Measurements from ENCODE around the gene RIPOR2.

The RIPOR2 gene

GRCh38 chr6:24910331-24910960 is 25.3 kb downstream of the RIPOR2 start:
- peak overlapping the region; percentile 54 for H3K9ac ChIP-seq (ENCODE audit: low read depth, low read length)
- peaks cover 35% of the 10 kb centered on the region for H3K4me1 ChIP-seq (ENCODE audit: control insufficient read depth, insufficient read depth, low read length)
- peak overlapping the region; percentile 66 for H3K4me3 ChIP-seq (ENCODE audit: low read length)
- H3K9me3 ChIP-seq (replicated peaks; ENCODE audit: low read length) = no peaks in the 10 kb centered on the region
- H3K36me3 ChIP-seq (ENCODE audit: insufficient read depth, low read length) = no peaks in the 10 kb centered on the region
- peaks cover 62% of the 10 kb centered on the region for H3K27me3 ChIP-seq (ENCODE audit: control insufficient read depth, insufficient read depth, low read length)
- H3K4me2 ChIP-seq (ENCODE audit: low read length) = peak overlapping the region; percentile 82

- Histone ChIP-seq H3K27me3 (ENCODE audit: control insufficient read depth, insufficient read depth, low read length) (peaks cover 63% of the 10 kb centered on the region), H3K4me3 (ENCODE audit: low read length) (peak overlapping the region; percentile 66), H3K36me3 (ENCODE audit: insufficient read depth, low read length) (no peaks in the 10 kb centered on the region), H3K4me1 (ENCODE audit: control insufficient read depth, insufficient read depth, low read length) (peaks cover 35% of the 10 kb centered on the region), H3K9ac (ENCODE audit: low read depth, low read length) (peak overlapping the region; percentile 54), H3K9me3 (replicated peaks; ENCODE audit: low read length) (no peaks in the 10 kb centered on the region), H3K4me2 (ENCODE audit: low read length) (peak overlapping the region; percentile 82)
Measured at GRCh38 chr6:24909241-24910216, 26.2 kb downstream of the RIPOR2 start.

- Histone ChIP-seq H3K4me1 (ENCODE audit: control insufficient read depth, insufficient read depth, low read length) (peaks cover 35% of the 10 kb centered on the region), H3K9me3 (replicated peaks; ENCODE audit: low read length) (no peaks in the 10 kb centered on the region), H3K9ac (ENCODE audit: low read depth, low read length) (no peak overlapping the region), H3K27me3 (ENCODE audit: control insufficient read depth, insufficient read depth, low read length) (peaks cover 68% of the 10 kb centered on the region), H3K36me3 (ENCODE audit: insufficient read depth, low read length) (no peaks in the 10 kb centered on the region), H3K4me3 (ENCODE audit: low read length) (no peak overlapping the region), H3K4me2 (ENCODE audit: low read length) (peak overlapping the region; percentile 82)
Measured at GRCh38 chr6:24908650-24909035, 27.1 kb downstream of the RIPOR2 start.

GRCh38 chr6:24907919-24908649 is 27.7 kb downstream of the RIPOR2 start:
- Histone ChIP-seq H3K4me3 (ENCODE audit: low read length) (no peak overlapping the region), H3K36me3 (ENCODE audit: insufficient read depth, low read length) (no peaks in the 10 kb centered on the region), H3K4me2 (ENCODE audit: low read length) (peak overlapping the region; percentile 82), H3K4me1 (ENCODE audit: control insufficient read depth, insufficient read depth, low read length) (peaks cover 40% of the 10 kb centered on the region), H3K27me3 (ENCODE audit: control insufficient read depth, insufficient read depth, low read length) (peaks cover 62% of the 10 kb centered on the region), H3K9me3 (replicated peaks; ENCODE audit: low read length) (no peaks in the 10 kb centered on the region), H3K9ac (ENCODE audit: low read depth, low read length) (no peak overlapping the region)

- Histone ChIP-seq H3K4me2 (ENCODE audit: low read length) (no peak overlapping the region), H3K36me3 (ENCODE audit: insufficient read depth, low read length) (no peaks in the 10 kb centered on the region), H3K4me1 (ENCODE audit: control insufficient read depth, insufficient read depth, low read length) (peaks cover 43% of the 10 kb centered on the region), H3K27me3 (ENCODE audit: control insufficient read depth, insufficient read depth, low read length) (peaks cover 44% of the 10 kb centered on the region), H3K4me3 (ENCODE audit: low read length) (no peak overlapping the region), H3K9me3 (replicated peaks; ENCODE audit: low read length) (no peaks in the 10 kb centered on the region), H3K9ac (ENCODE audit: low read depth, low read length) (no peak overlapping the region)
Measured at GRCh38 chr6:24906314-24906713, 29.4 kb downstream of the RIPOR2 start.

GRCh38 chr6:24905483-24905882 is 30.3 kb downstream of the RIPOR2 start:
- H3K9ac ChIP-seq (ENCODE audit: low read depth, low read length) = no peak overlapping the region

GRCh38 chr6:24903681-24904080 is 32.1 kb downstream of the RIPOR2 start:
- Histone ChIP-seq H3K36me3 (ENCODE audit: insufficient read depth, low read length) (no peaks in the 10 kb centered on the region), H3K4me1 (ENCODE audit: control insufficient read depth, insufficient read depth, low read length) (peaks cover 23% of the 10 kb centered on the region), H3K9ac (ENCODE audit: low read depth, low read length) (no peak overlapping the region), H3K4me2 (ENCODE audit: low read length) (no peak overlapping the region), H3K9me3 (replicated peaks; ENCODE audit: low read length) (no peaks in the 10 kb centered on the region), H3K4me3 (ENCODE audit: low read length) (no peak overlapping the region), H3K27me3 (ENCODE audit: control insufficient read depth, insufficient read depth, low read length) (peaks cover 27% of the 10 kb centered on the region)

More at GRCh38 chr6:24905483-24905882, 30.3 kb downstream of the RIPOR2 start:
- H3K4me2 ChIP-seq (ENCODE audit: low read length) = no peak overlapping the region
- peaks cover 41% of the 10 kb centered on the region for H3K4me1 ChIP-seq (ENCODE audit: control insufficient read depth, insufficient read depth, low read length)
- H3K4me3 ChIP-seq (ENCODE audit: low read length) = no peak overlapping the region
- no peaks in the 10 kb centered on the region for H3K9me3 ChIP-seq (replicated peaks; ENCODE audit: low read length)
- no peaks in the 10 kb centered on the region for H3K36me3 ChIP-seq (ENCODE audit: insufficient read depth, low read length)
- H3K27me3 ChIP-seq (ENCODE audit: control insufficient read depth, insufficient read depth, low read length) = peaks cover 38% of the 10 kb centered on the region

GRCh38 chr6:24902782-24903181 is 33.0 kb downstream of the RIPOR2 start:
- Histone ChIP-seq H3K4me1 (ENCODE audit: control insufficient read depth, insufficient read depth, low read length) (peaks cover 18% of the 10 kb centered on the region), H3K4me2 (ENCODE audit: low read length) (peak overlapping the region; percentile 60), H3K27me3 (ENCODE audit: control insufficient read depth, insufficient read depth, low read length) (peaks cover 28% of the 10 kb centered on the region), H3K9me3 (replicated peaks; ENCODE audit: low read length) (no peaks in the 10 kb centered on the region), H3K9ac (ENCODE audit: low read depth, low read length) (peak overlapping the region; percentile 31), H3K36me3 (ENCODE audit: insufficient read depth, low read length) (no peaks in the 10 kb centered on the region), H3K4me3 (ENCODE audit: low read length) (peak overlapping the region; percentile 41)

GRCh38 chr6:24901698-24902328 is 33.9 kb downstream of the RIPOR2 start:
- Histone ChIP-seq H3K4me3 (ENCODE audit: low read length) (no peak overlapping the region), H3K27me3 (ENCODE audit: control insufficient read depth, insufficient read depth, low read length) (peaks cover 24% of the 10 kb centered on the region), H3K9me3 (replicated peaks; ENCODE audit: low read length) (no peaks in the 10 kb centered on the region), H3K9ac (ENCODE audit: low read depth, low read length) (no peak overlapping the region), H3K4me2 (ENCODE audit: low read length) (no peak overlapping the region), H3K4me1 (ENCODE audit: control insufficient read depth, insufficient read depth, low read length) (peaks cover 25% of the 10 kb centered on the region), H3K36me3 (ENCODE audit: insufficient read depth, low read length) (no peaks in the 10 kb centered on the region)

- peaks cover 25% of the 10 kb centered on the region for H3K4me1 ChIP-seq (ENCODE audit: control insufficient read depth, insufficient read depth, low read length)
- no peak overlapping the region for H3K4me2 ChIP-seq (ENCODE audit: low read length)
- peaks cover 21% of the 10 kb centered on the region for H3K27me3 ChIP-seq (ENCODE audit: control insufficient read depth, insufficient read depth, low read length)
- no peaks in the 10 kb centered on the region for H3K36me3 ChIP-seq (ENCODE audit: insufficient read depth, low read length)
- no peak overlapping the region for H3K9ac ChIP-seq (ENCODE audit: low read depth, low read length)
- H3K9me3 ChIP-seq (replicated peaks; ENCODE audit: low read length) = no peaks in the 10 kb centered on the region
- no peak overlapping the region for H3K4me3 ChIP-seq (ENCODE audit: low read length)
Measured at GRCh38 chr6:24900917-24901697, 34.7 kb downstream of the RIPOR2 start.

All from skeletal muscle satellite cell (primary cell).